HepG2 (cell line): ENCODE data around the gene SIRPB2. TPM values are rescaled to one million over a fixed set of nuclear protein-coding genes. Genes with fewer than 3 reads are reported as not detected.

ENCODE experiments used
- CCDC6 ChIP-seq: sonication (generic); formaldehyde crosslinking; IDR thresholded peaks from 2 replicates; pipeline ENCODE4 v1.8.1; 2022; ENCODE audit warnings: mild to moderate bottlenecking, missing genetic modification reagents, moderate library complexity
- HOXA9 ChIP-seq: sonication (generic); formaldehyde crosslinking; IDR thresholded peaks from 2 replicates; pipeline ENCODE4 v1.8.1; 2022; ENCODE audit warnings: missing genetic modification reagents, mild to moderate bottlenecking, moderate library complexity, borderline replicate concordance
- RFX3 ChIP-seq: IDR thresholded peaks from 2 replicates; pipeline ENCODE4 v1.6.1; 2016; ENCODE audit warnings: missing biosample characterization, missing genetic modification reagents
- ZBTB33 ChIP-seq: sonication (generic); formaldehyde crosslinking; IDR thresholded peaks from 2 replicates; pipeline ENCODE4 v1.4.0; 2020; ENCODE audit warnings: missing genetic modification reagents
- ZNF274 ChIP-seq: sonication (generic); formaldehyde crosslinking; IDR thresholded peaks from 2 replicates; pipeline ENCODE4 v1.5.1; 2020; ENCODE audit warnings: mild to moderate bottlenecking, missing genetic modification reagents
- ZNF609 ChIP-seq: sonication (generic); formaldehyde crosslinking; IDR thresholded peaks from 2 replicates; pipeline ENCODE4 v1.4.0; 2020; ENCODE audit warnings: mild to moderate bottlenecking, missing genetic modification reagents, borderline replicate concordance
- ZXDC ChIP-seq: sonication (generic); formaldehyde crosslinking; IDR thresholded peaks from 2 replicates; pipeline ENCODE4 v1.5.0; 2020; ENCODE audit warnings: mild to moderate bottlenecking, missing genetic modification reagents
- polyA plus RNA-seq, 8 experiments: library from polyadenylated mRNA; depleted of rRNA in 3 of 8; stranded (reverse) in 7 of 8; unstranded in 1 of 8; fragments of >200 nt; fragmentation: Illumina TruSeq in 4 of 8; extraction: Trizol in 4 of 8; gene quantifications; 2 replicates each; pipeline versions ENCODE4 v1.2.1 to v1.2.3, GENCODE V29; 2011 to 2016; ENCODE audit warnings: low read depth in 4 of 8, missing spikeins in 1 of 8, mixed read lengths in 1 of 8; ENCODE audit not compliant: insufficient read depth in 1 of 8
- total RNA-seq, 5 experiments: library from RNA; depleted of rRNA; stranded (reverse); fragments of >200 nt; fragmentation: Illumina TruSeq; extraction: Trizol; gene quantifications; 2 replicates each; pipeline ENCODE4 v1.2.3, GENCODE V29; 2016; ENCODE audit warnings: low read depth in 1 of 5
- TF ChIP-seq, protein P1 (sequence below): sonication (generic); formaldehyde crosslinking; IDR thresholded peaks from 2 replicates; pipeline ENCODE4 v1.4.0; 2020; ENCODE audit warnings: mild to moderate bottlenecking, missing genetic modification reagents
- TF ChIP-seq, protein P2 (sequence below): sonication (generic); formaldehyde crosslinking; IDR thresholded peaks from 2 replicates; pipeline ENCODE4 v1.5.1; 2020; ENCODE audit warnings: mild to moderate bottlenecking, moderate library complexity, missing genetic modification reagents

SIRPB2 gene
- total and polyA plus RNA-seq, 2 of the 13 experiments (the other 11 are each of a cell fraction or from before 2014, with no cell fraction given): not detected

DNA sequence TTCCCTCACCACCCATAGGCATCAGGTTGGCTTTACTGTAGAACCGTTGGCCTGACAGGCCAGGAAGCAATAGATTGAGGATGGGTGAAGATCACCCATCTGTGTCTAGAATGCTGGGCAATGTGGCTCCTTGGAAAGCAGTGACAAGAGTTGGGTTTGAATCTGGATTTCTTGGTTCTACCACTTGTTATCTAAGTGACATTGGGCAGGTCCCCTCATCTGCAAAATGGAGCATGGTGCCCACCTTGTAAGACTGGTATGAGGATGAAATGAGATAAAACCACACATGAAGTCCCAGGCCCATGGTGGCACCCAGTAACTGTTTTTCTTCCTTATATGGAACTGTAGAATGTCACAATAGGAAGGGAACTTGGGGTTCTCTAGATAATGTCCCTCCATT, 22.6 kb upstream of the SIRPB2 start (continued):
- TF ChIP-seq ZNF609 (no peak), ZXDC (CRISPR knock-in tag) (no peak), CCDC6 (CRISPR knock-in tag) (no peak), ZNF274 (CRISPR knock-in tag) (no peak), RFX3 (CRISPR knock-in tag) (no peak), HOXA9 (CRISPR knock-in tag) (no peak), ZBTB33 (CRISPR knock-in tag) (no peak)
- TF ChIP-seq, protein P1, sequence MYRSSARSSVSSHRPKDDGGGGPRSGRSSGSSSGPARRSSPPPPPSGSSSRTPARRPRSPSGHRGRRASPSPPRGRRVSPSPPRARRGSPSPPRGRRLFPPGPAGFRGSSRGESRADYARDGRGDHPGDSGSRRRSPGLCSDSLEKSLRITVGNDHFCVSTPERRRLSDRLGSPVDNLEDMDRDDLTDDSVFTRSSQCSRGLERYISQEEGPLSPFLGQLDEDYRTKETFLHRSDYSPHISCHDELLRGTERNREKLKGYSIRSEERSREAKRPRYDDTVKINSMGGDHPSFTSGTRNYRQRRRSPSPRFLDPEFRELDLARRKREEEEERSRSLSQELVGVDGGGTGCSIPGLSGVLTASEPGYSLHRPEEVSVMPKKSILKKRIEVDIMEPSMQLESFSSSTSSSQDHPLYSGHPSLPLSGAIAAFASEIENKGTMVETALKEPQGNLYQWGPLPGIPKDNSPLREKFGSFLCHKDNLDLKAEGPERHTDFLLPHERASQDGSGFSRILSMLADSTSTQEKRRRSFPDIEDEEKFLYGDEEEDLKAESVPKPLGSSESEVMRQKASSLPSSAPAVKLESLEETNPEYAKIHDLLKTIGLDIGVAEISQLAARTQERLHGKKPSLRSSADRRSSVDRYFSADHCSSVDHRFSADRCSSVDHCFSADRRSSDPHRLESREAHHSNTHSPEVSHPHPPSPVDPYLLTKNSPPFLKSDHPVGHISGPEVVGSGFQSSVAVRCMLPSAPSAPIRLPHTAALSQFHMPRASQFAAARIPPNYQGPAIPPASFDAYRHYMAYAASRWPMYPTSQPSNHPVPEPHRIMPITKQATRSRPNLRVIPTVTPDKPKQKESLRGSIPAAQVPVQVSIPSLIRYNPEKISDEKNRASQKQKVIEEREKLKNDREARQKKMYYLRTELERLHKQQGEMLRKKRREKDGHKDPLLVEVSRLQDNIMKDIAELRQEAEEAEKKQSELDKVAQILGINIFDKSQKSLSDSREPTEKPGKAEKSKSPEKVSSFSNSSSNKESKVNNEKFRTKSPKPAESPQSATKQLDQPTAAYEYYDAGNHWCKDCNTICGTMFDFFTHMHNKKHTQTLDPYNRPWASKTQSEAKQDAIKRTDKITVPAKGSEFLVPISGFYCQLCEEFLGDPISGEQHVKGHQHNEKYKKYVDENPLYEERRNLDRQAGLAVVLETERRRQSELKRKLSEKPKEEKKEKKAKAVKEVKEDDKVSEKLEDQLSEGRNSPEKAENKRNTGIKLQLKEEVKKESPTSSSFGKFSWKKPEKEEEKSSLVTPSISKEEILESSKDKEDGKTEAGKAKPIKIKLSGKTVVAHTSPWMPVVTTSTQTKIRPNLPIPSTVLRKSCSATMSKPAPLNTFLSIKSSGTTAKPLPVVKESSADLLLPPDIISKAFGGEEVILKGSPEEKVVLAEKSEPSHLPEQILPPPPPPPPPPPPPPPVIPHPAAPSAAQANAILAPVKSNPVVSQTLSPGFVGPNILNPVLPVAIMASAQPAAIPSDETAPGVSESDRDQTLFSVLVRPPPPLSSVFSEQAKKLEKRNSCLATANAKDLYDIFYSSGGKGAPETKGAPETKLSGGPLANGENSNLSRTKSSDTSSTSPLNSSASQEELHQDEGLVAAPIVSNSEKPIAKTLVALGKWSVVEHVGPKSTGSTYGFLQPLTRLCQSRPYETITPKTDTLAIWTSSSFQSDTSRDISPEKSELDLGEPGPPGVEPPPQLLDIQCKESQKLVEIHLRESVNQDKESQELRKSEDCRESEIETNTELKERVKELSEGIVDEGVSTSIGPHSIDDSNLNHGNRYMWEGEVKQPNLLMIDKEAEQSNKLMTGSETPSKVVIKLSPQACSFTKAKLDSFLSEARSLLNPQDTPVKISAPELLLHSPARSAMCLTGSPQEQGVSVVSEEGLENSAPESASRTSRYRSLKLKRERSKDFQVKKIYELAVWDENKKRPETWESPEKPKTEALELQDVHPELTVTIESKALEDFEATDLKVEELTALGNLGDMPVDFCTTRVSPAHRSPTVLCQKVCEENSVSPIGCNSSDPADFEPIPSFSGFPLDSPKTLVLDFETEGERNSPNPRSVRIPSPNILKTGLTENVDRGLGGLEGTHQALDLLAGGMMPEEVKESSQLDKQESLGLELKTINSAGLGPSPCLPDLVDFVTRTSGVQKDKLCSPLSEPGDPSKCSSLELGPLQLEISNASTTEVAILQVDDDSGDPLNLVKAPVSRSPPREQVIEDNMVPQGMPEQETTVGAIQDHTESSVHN (CRISPR knock-in tag): no peak
- TF ChIP-seq, protein P2, sequence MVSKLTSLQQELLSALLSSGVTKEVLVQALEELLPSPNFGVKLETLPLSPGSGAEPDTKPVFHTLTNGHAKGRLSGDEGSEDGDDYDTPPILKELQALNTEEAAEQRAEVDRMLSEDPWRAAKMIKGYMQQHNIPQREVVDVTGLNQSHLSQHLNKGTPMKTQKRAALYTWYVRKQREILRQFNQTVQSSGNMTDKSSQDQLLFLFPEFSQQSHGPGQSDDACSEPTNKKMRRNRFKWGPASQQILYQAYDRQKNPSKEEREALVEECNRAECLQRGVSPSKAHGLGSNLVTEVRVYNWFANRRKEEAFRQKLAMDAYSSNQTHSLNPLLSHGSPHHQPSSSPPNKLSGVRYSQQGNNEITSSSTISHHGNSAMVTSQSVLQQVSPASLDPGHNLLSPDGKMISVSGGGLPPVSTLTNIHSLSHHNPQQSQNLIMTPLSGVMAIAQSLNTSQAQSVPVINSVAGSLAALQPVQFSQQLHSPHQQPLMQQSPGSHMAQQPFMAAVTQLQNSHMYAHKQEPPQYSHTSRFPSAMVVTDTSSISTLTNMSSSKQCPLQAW (CRISPR knock-in tag): no peak
